Gastrocnemius medialis (tissue), 4 donors: ENCODE results near the gene AMFR.

Source experiments
- CTCF ChIP-seq, 5 experiments: fragments of 450-650 bp in 3 of 5; fragments of 200-600 bp in 2 of 5; sonication (generic) in 2 of 5; IDR thresholded peaks in 4 of 5; conservative IDR thresholded peaks in 1 of 5; 1 replicate in 4 of 5; 2 replicates in 1 of 5; pipeline ENCODE4 v1.5.1; 2016 to 2019; ENCODE audit warnings: antibody characterized with exemption in 5 of 5, mild to moderate bottlenecking in 3 of 5, moderate library complexity in 3 of 5
- POLR2A ChIP-seq, 2 donors: fragments of 450-650 bp; IDR thresholded peaks; one replicate each; pipeline ENCODE4 v1.6.1; 2017; ENCODE audit warnings: antibody characterized with exemption in 2 of 2, mild to moderate bottlenecking in 2 of 2, moderate library complexity in 2 of 2

- TF ChIP-seq CTCF (IDR thresholded peaks at IDR 0.05 in 4 of 5, conservative IDR thresholded peaks at IDR 0.05 in 1 of 5) = no peak
- TF ChIP-seq POLR2A (IDR thresholded peaks at IDR 0.05) = no peak
Observed at GRCh38 chr16:56463153-56463552, 37.8 kb upstream of the AMFR start.
